ENCODE measurements around the gene KRT14. TPM values are rescaled to one million over a fixed set of nuclear protein-coding genes. Genes with fewer than 3 reads are reported as not detected.
"Not testable (repeated sequence)": the region's sequence is repeated elsewhere in the genome, so short reads cannot be mapped to it uniquely, and the experiment has no call there.

The KRT14 gene
- total RNA-seq, 1 donor from 2014 or later, result not detected

- Mint-ChIP-seq H3K4me1 (ENCODE audit: low read depth, unreplicated experiment) (peaks cover 3% of the 10 kb centered on the region), H3K9me3 (ENCODE audit: unreplicated experiment) (peaks cover 3% of the 10 kb centered on the region), H3K36me3 (ENCODE audit: unreplicated experiment) (peaks cover 5% of the 10 kb centered on the region), H3K4me3 (ENCODE audit: unreplicated experiment) (no peak overlapping the region), H3K27me3 (ENCODE audit: unreplicated experiment) (peaks cover 3% of the 10 kb centered on the region), H3K27ac (ENCODE audit: unreplicated experiment) (no peak overlapping the region)
- TF ChIP-seq CTCF (IDR thresholded peaks at IDR 0.05; ENCODE audit: partially characterized antibody, unreplicated experiment), result no peak
- DNase-seq, result no peak
Observed at GRCh38 chr17:41544491-41544892, 42.2 kb downstream of the KRT14 start.

GRCh38 chr17:41542786-41543185, 43.9 kb downstream of the KRT14 start:
- H3K4me1 Mint-ChIP-seq (ENCODE audit: low read depth, unreplicated experiment); H3K27ac Mint-ChIP-seq (ENCODE audit: unreplicated experiment); H3K4me3 Mint-ChIP-seq (ENCODE audit: unreplicated experiment): not testable (repeated sequence)

GRCh38 chr17:41542357-41542756, 44.3 kb downstream of the KRT14 start:
- Mint-ChIP-seq H3K4me3 (ENCODE audit: unreplicated experiment) (no peak overlapping the region), H3K27me3 (ENCODE audit: unreplicated experiment) (peaks cover 4% of the 10 kb centered on the region), H3K36me3 (ENCODE audit: unreplicated experiment) (peaks cover 5% of the 10 kb centered on the region), H3K4me1 (ENCODE audit: low read depth, unreplicated experiment) (peaks cover 3% of the 10 kb centered on the region), H3K9me3 (ENCODE audit: unreplicated experiment) (peaks cover 1% of the 10 kb centered on the region), H3K27ac (ENCODE audit: unreplicated experiment) (no peak overlapping the region)
- TF ChIP-seq CTCF (IDR thresholded peaks at IDR 0.05; ENCODE audit: partially characterized antibody, unreplicated experiment), result no peak
- DNase-seq, result no peak

More at GRCh38 chr17:41542786-41543185, 43.9 kb downstream of the KRT14 start:
- not testable (repeated sequence) for H3K9me3 Mint-ChIP-seq (ENCODE audit: unreplicated experiment); H3K27me3 Mint-ChIP-seq (ENCODE audit: unreplicated experiment); DNase-seq; H3K36me3 Mint-ChIP-seq (ENCODE audit: unreplicated experiment)

GRCh38 chr17:41540921-41541625, 45.6 kb downstream of the KRT14 start:
- Mint-ChIP-seq H3K36me3 (ENCODE audit: unreplicated experiment) (no peaks in the 10 kb centered on the region), H3K27me3 (ENCODE audit: unreplicated experiment) (peaks cover 3% of the 10 kb centered on the region), H3K4me3 (ENCODE audit: unreplicated experiment) (no peak overlapping the region), H3K4me1 (ENCODE audit: low read depth, unreplicated experiment) (peaks cover 3% of the 10 kb centered on the region), H3K27ac (ENCODE audit: unreplicated experiment) (no peak overlapping the region), H3K9me3 (ENCODE audit: unreplicated experiment) (no peaks in the 10 kb centered on the region)
- DNase-seq, result no peak
- TF ChIP-seq CTCF (IDR thresholded peaks at IDR 0.05; ENCODE audit: partially characterized antibody, unreplicated experiment), result no peak

GRCh38 chr17:41539979-41540701, 46.6 kb downstream of the KRT14 start:
- Mint-ChIP-seq H3K4me3 (ENCODE audit: unreplicated experiment) (no peak overlapping the region), H3K27me3 (ENCODE audit: unreplicated experiment) (peaks cover 3% of the 10 kb centered on the region), H3K36me3 (ENCODE audit: unreplicated experiment) (no peaks in the 10 kb centered on the region), H3K27ac (ENCODE audit: unreplicated experiment) (no peak overlapping the region), H3K9me3 (ENCODE audit: unreplicated experiment) (peaks cover 4% of the 10 kb centered on the region), H3K4me1 (ENCODE audit: low read depth, unreplicated experiment) (peaks cover 7% of the 10 kb centered on the region)
- no peak for DNase-seq
- no peak for TF ChIP-seq CTCF (IDR thresholded peaks at IDR 0.05; ENCODE audit: partially characterized antibody, unreplicated experiment)

All from glutamatergic neuron (in vitro differentiated cells).